ENCODE data around the gene EXOSC6. TPM values are rescaled to one million over a fixed set of nuclear protein-coding genes. Genes with fewer than 3 reads are reported as not detected.
"Not testable (repeated sequence)": the region's sequence is repeated elsewhere in the genome, so short reads cannot be mapped to it uniquely, and the experiment has no call there.

The EXOSC6 gene
- total RNA-seq, 1 donor from 2014 or later, result 124 TPM

DNA sequence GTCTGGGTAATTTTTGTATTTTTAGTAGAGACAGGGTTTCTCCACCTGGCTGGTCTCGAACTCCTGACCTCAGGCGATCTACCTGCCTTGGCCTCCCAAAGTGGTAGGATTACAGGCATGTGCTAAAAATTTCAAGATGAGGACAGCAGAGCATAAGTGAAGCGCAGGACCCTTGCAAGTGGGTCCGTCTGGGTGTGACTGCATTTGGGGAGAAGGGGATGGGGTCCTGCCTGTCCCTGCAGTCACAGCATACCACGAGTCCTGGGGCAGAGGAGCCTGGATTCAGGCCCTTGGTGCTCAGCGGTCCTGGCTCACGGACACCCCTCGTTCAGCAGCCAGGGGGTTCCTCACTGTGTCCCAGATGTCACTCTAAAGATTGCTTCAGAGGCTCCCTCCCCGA lies 53.5 kb downstream of the EXOSC6 start:
- DNase-seq, result not testable (repeated sequence)

GRCh38 chr16:70197611-70198010 lies 54.1 kb downstream of the EXOSC6 start:
- not testable (repeated sequence) for DNase-seq

Small RNA genes lying within 50 kb of the gene (small RNA-seq; reads per million reads assigned to genes)
- gene AC009060.2, result not detected
- gene RN7SL279P, result not detected

Other genes with a start within 250 kb of the EXOSC6 start
- gene PDPR, start 137.6 kb downstream of the EXOSC6 start, total RNA-seq, result 8.7 TPM
- 0.16 TPM for gene CLEC18C, start 78.2 kb downstream of the EXOSC6 start, total RNA-seq
- 65.7 TPM for gene AARS1, start 37.6 kb upstream of the EXOSC6 start, total RNA-seq
- 25.3 TPM for gene DDX19B, start 47.2 kb upstream of the EXOSC6 start, total RNA-seq
- gene DDX19A, start 95.0 kb upstream of the EXOSC6 start, total RNA-seq, result 37.1 TPM
- gene ST3GAL2, start 187.2 kb upstream of the EXOSC6 start, total RNA-seq, result 35.2 TPM
- 6.2 TPM for gene FCSK, start 202.7 kb upstream of the EXOSC6 start, total RNA-seq

Data from occipital lobe (tissue), 3 donors.